Stomach (tissue), 9 donors: ENCODE measurements around the gene ROBO2. TPM values are rescaled to one million over a fixed set of nuclear protein-coding genes. Genes with fewer than 3 reads are reported as not detected.
A peak's percentile ranks its signal among the peaks of the same experiment; 100 is the strongest.

Source experiments
- DNase-seq, 2 donors: peaks; one replicate each; pipeline versions ENCODE4 v3.0.0 to v3.0.0-alpha.2; 2013 to 2019
- H3K27ac ChIP-seq, 5 donors: fragments of 200-600 bp in 4 of 5; sonication (generic) in 4 of 5; one replicate each; pipeline ENCODE4 v1.5.1; 2013 to 2019; ENCODE audit warnings: mild to moderate bottlenecking in 1 of 5, moderate library complexity in 1 of 5
- H3K27me3 ChIP-seq, 3 donors: fragments of 200-600 bp; sonication (generic); one replicate each; pipeline ENCODE4 v1.5.1; 2017 to 2019; ENCODE audit warnings: mixed run types in 1 of 3
- H3K36me3 ChIP-seq, 4 donors: fragments of 200-600 bp; sonication (generic); 1 replicate in 3 of 4; 2 replicates in 1 of 4; pipeline ENCODE4 v1.5.1; 2016 to 2019
- H3K4me1 ChIP-seq, 4 donors: fragments of 200-600 bp; sonication (generic); one replicate each; pipeline ENCODE4 v1.5.1; 2016 to 2019
- H3K4me3 ChIP-seq, 4 donors: fragments of 200-600 bp; sonication (generic) in 3 of 4; one replicate each; pipeline ENCODE4 v1.5.1; 2016 to 2019; ENCODE audit warnings: mild to moderate bottlenecking in 1 of 4
- H3K9me3 ChIP-seq, 4 donors: fragments of 200-600 bp; sonication (generic); one replicate each; pipeline ENCODE4 v1.5.1; 2016 to 2019
- CTCF ChIP-seq, 7 experiments: fragments of 450-650 bp in 4 of 7; fragments of 200-600 bp in 3 of 7; sonication (generic) in 3 of 7; IDR thresholded peaks; one replicate each; pipeline ENCODE4 v1.5.1; 2016 to 2019; ENCODE audit warnings: antibody characterized with exemption in 7 of 7, control low read depth in 2 of 7, mild to moderate bottlenecking in 1 of 7
- EP300 ChIP-seq: sonication (generic); formaldehyde crosslinking; IDR thresholded peaks from one replicate; pipeline ENCODE4 v1.6.1; 2017; ENCODE audit warnings: antibody characterized with exemption
- POLR2A ChIP-seq, 4 donors: fragments of 450-650 bp; IDR thresholded peaks; one replicate each; pipeline ENCODE4 v1.6.1; 2016; ENCODE audit warnings: antibody characterized with exemption in 4 of 4, control low read depth in 2 of 4, mild to moderate bottlenecking in 1 of 4, moderate library complexity in 1 of 4
- POLR2AphosphoS5 ChIP-seq, 3 donors: sonication (generic); formaldehyde crosslinking; IDR thresholded peaks; one replicate each; pipeline ENCODE4 v1.6.1; 2016; ENCODE audit warnings: antibody characterized with exemption in 3 of 3
- WGBS, 5 donors: extraction: QIAGEN DNeasy Blood & Tissue Kit in 3 of 5; methylation state at CpG; one replicate each; pipeline versions ENCODE4 v1.1.5 to v1.1.7; 2013 to 2018; 5-methylcytosine and 5-hydroxymethylcytosine counted together
- intact Hi-C: fragments of 100-400 bp; cut with DNase I; formaldehyde crosslinking; loops from one replicate; pipeline ENCODE4 v1.15.1; 2023; ENCODE audit warnings: low total_unique reads
- polyA plus RNA-seq, 3 donors: library from polyadenylated mRNA; stranded (reverse); fragments of 200-250 nt; gene quantifications; one replicate each; pipeline ENCODE4 v1.2.3, GENCODE V29; 2013
- total RNA-seq, 5 donors: library from RNA; depleted of rRNA; stranded (reverse); fragments of >200 nt; gene quantifications; one replicate each; pipeline versions ENCODE4 v1.1.0 to v1.2.3, GENCODE V29; 2014 to 2016
- donor health status: healthy with polysubstance abuse.
- donor health status: Bipolar disorder and iron deficiency.
- donor health status: healthy.

ROBO2 gene
- total and polyA plus RNA-seq, 8 donors = 0.25 to 11.4 (median 0.45) TPM; not detected in 2

GRCh38 chr3:77137559-77137958, 97.7 kb downstream of the ROBO2 start:
- H3K9me3 ChIP-seq = no peaks in the 10 kb centered on the region
- WGBS, 5 donors = 78 to 91% (median 87%) methylated on average over 5 of the region's 5 CpGs
- no peak for TF ChIP-seq POLR2AphosphoS5 (IDR thresholded peaks at IDR 0.05)
- no peak for TF ChIP-seq EP300
- H3K27ac ChIP-seq = no peak overlapping the region
- no peaks in the 10 kb centered on the region for H3K27me3 ChIP-seq
- intact Hi-C loops = no loop called here
- no peaks in the 10 kb centered on the region for H3K4me1 ChIP-seq
- DNase-seq = no peak
- H3K36me3 ChIP-seq = no peaks in the 10 kb centered on the region
- H3K4me3 ChIP-seq = no peak overlapping the region

GRCh38 chr3:77139624-77140023, 99.7 kb downstream of the ROBO2 start:
- intact Hi-C loops = loop anchor here (10.0 kb wide), 1 partner anchor 235 kb away; no protein-coding TSS in a partner anchor
- H3K4me1 ChIP-seq = no peaks in the 10 kb centered on the region
- H3K27me3 ChIP-seq = no peaks in the 10 kb centered on the region
- H3K4me3 ChIP-seq = no peak overlapping the region
- DNase-seq = no peak
- H3K27ac ChIP-seq = no peak overlapping the region
- WGBS, 5 donors = 64 to 74% (median 73%) methylated on average over 3 of the region's 3 CpGs
- no peaks in the 10 kb centered on the region for H3K36me3 ChIP-seq
- TF ChIP-seq EP300 (no peak), POLR2AphosphoS5 (IDR thresholded peaks at IDR 0.05) (no peak), CTCF (IDR thresholded peaks at IDR 0.05) (no peak), POLR2A (IDR thresholded peaks at IDR 0.05) (no peak)
- H3K9me3 ChIP-seq = no peaks in the 10 kb centered on the region

- intact Hi-C loops = loop anchor here (10.0 kb wide), 1 partner anchor 237 kb away; no protein-coding TSS in a partner anchor
- no peak for TF ChIP-seq POLR2AphosphoS5 (IDR thresholded peaks at IDR 0.05)
- no peak for TF ChIP-seq EP300
- TF ChIP-seq CTCF (IDR thresholded peaks at IDR 0.05) = no peak
- no peak for TF ChIP-seq POLR2A (IDR thresholded peaks at IDR 0.05)
- no peak overlapping the region for H3K4me3 ChIP-seq
- H3K27ac ChIP-seq = no peak overlapping the region
- no peaks in the 10 kb centered on the region for H3K9me3 ChIP-seq
- no peaks in the 10 kb centered on the region for H3K36me3 ChIP-seq
- no peak for DNase-seq
- H3K4me1 ChIP-seq = no peaks in the 10 kb centered on the region
- no peaks in the 10 kb centered on the region for H3K27me3 ChIP-seq
- 63 to 77% (median 71%) methylated on average over 3 of the region's 3 CpGs for WGBS, 5 donors
Observed at GRCh38 chr3:77141423-77141822, 101.5 kb downstream of the ROBO2 start.

DNA sequence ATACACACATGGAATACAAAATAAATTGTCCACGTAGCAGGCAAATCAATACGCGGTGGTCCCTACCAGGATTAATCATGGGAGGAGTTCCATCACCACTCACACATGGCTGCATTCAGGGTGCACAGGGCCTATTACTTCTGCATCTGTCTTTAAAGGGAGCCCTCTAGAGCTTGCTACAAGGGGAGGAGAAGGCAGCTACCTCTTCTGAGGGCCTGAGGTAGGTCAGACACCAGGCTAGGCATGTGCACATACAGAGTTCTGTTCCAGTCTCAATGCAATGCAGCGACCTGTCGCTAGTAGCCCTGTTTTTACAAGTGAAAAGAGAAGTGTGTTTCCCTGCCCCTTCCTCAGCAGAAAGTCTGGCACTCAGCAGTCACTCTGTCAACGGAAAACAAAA, 102.7 kb downstream of the ROBO2 start:
- Histone ChIP-seq H3K9me3 (no peaks in the 10 kb centered on the region), H3K27ac (no peak overlapping the region), H3K4me1 (no peaks in the 10 kb centered on the region), H3K4me3 (no peak overlapping the region), H3K27me3 (no peaks in the 10 kb centered on the region), H3K36me3 (no peaks in the 10 kb centered on the region)
- 68 to 85% (median 82%) methylated on average over 6 of the region's 6 CpGs for WGBS, 5 donors
- no peak for DNase-seq
- TF ChIP-seq POLR2A (IDR thresholded peaks at IDR 0.05) = no peak
- TF ChIP-seq EP300 = no peak
- intact Hi-C loops = loop anchor here (10.0 kb wide), 1 partner anchor 238 kb away; no protein-coding TSS in a partner anchor

DNA sequence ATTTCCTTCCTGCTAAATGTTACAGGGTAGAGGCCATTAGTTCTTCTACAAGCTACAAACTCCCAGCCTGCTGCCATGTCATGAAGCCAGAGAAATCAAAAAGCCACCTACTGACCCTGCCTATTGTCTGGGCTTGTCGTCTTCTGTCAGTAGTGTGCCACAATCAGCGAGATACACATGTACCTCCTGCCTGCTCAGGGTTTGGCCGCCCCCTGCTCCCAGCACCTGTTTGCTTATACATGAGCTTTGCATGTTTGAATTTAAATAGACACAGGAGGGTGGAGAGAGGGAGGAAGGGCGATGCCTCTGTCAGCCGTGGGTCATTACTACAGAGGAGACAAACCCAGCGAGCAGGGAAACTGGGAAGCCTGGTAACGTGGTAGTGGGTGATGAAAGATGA, 106.1 kb downstream of the ROBO2 start:
- no peak for TF ChIP-seq POLR2A (IDR thresholded peaks at IDR 0.05)
- no peak for TF ChIP-seq CTCF (IDR thresholded peaks at IDR 0.05)
- no peak for TF ChIP-seq EP300
- no peak for TF ChIP-seq POLR2AphosphoS5 (IDR thresholded peaks at IDR 0.05)
- Histone ChIP-seq H3K9me3 (no peaks in the 10 kb centered on the region), H3K27ac (no peak overlapping the region), H3K4me3 (no peak overlapping the region), H3K4me1 (no peaks in the 10 kb centered on the region), H3K36me3 (no peaks in the 10 kb centered on the region), H3K27me3 (no peaks in the 10 kb centered on the region)
- peak in 1 of 2 donors; percentile 6 for DNase-seq
- intact Hi-C loops = loop anchor here (10.0 kb wide), 1 partner anchor 241 kb away; no protein-coding TSS in a partner anchor
- WGBS, 5 donors = 35 to 56% (median 49%) methylated on average over 7 of the region's 7 CpGs
